Right atrium auricular region (tissue), 2 donors: Measurements from ENCODE around the gene ASXL1. TPM values are rescaled to one million over a fixed set of nuclear protein-coding genes. Genes with fewer than 3 reads are reported as not detected.

ENCODE experiments used
- DNase-seq: peaks from one replicate; pipeline ENCODE4 v3.0.0-alpha.2; 2019; ENCODE audit warnings: low spot score
- H3K27ac ChIP-seq, 2 donors: fragments of 200-600 bp; sonication (generic); 1 replicate in 1 of 2; 2 replicates in 1 of 2; pipeline ENCODE4 v1.5.1; 2016 to 2019
- H3K27me3 ChIP-seq, 2 donors: fragments of 200-600 bp; sonication (generic); one replicate each; pipeline versions ENCODE4 v1.5.1 to v1.6.0; 2017 to 2019
- H3K36me3 ChIP-seq: fragments of 200-600 bp; sonication (generic); one replicate; pipeline ENCODE4 v1.5.1; 2016
- H3K4me1 ChIP-seq, 2 donors: fragments of 200-600 bp; sonication (generic); one replicate each; pipeline versions ENCODE4 v1.5.1 to v1.6.0; 2017 to 2019
- H3K4me3 ChIP-seq, 2 donors: fragments of 200-600 bp; sonication (generic); 1 replicate in 1 of 2; 2 replicates in 1 of 2; pipeline ENCODE4 v1.5.1; 2017 to 2019; ENCODE audit warnings: mild to moderate bottlenecking in 1 of 2, moderate library complexity in 1 of 2
- H3K9me3 ChIP-seq, 2 donors: fragments of 200-600 bp; sonication (generic); one replicate each; pipeline ENCODE4 v1.5.1; 2019
- CTCF ChIP-seq, 2 donors: fragments of 200-600 bp; sonication (generic); IDR thresholded peaks; one replicate each; pipeline ENCODE4 v1.5.1; 2019; ENCODE audit warnings: antibody characterized with exemption in 2 of 2
- total RNA-seq, 2 donors: library from RNA; depleted of rRNA; stranded (reverse); fragments of >200 nt; gene quantifications; one replicate each; pipeline ENCODE4 v1.1.0, GENCODE V29; 2016

Gene ASXL1
- total RNA-seq, 2 donors from 2014 or later = 15.9 to 30.5 TPM

- DNase-seq = no peak
Observed at GRCh38 chr20:32466739-32467505, 108.8 kb downstream of the ASXL1 start.

GRCh38 chr20:32467506-32468312 lies 109.6 kb downstream of the ASXL1 start:
- Histone ChIP-seq H3K9me3 (no peaks in the 10 kb centered on the region), H3K4me3 (no peak overlapping the region), H3K27ac (no peak overlapping the region), H3K4me1 (peaks cover 0 to 89% of the 10 kb centered on the region in 2 donors), H3K36me3 (no peaks in the 10 kb centered on the region), H3K27me3 (no peaks in the 10 kb centered on the region)
- no peak for DNase-seq
- no peak for TF ChIP-seq CTCF (IDR thresholded peaks at IDR 0.05)

More at GRCh38 chr20:32466739-32467505, 108.8 kb downstream of the ASXL1 start:
- Histone ChIP-seq H3K4me1 (peaks cover 0 to 81% of the 10 kb centered on the region in 2 donors), H3K27me3 (no peaks in the 10 kb centered on the region), H3K36me3 (no peaks in the 10 kb centered on the region), H3K9me3 (no peaks in the 10 kb centered on the region), H3K4me3 (no peak overlapping the region), H3K27ac (peak overlapping the region in 1 of 2 donors; percentile 18)
- no peak for TF ChIP-seq CTCF (IDR thresholded peaks at IDR 0.05)

GRCh38 chr20:32468313-32468640 lies 110.1 kb downstream of the ASXL1 start:
- no peaks in the 10 kb centered on the region for H3K9me3 ChIP-seq
- H3K27me3 ChIP-seq = no peaks in the 10 kb centered on the region
- H3K27ac ChIP-seq = no peak overlapping the region
- no peak for DNase-seq
- no peak for TF ChIP-seq CTCF (IDR thresholded peaks at IDR 0.05)
- H3K4me3 ChIP-seq = no peak overlapping the region
- no peaks in the 10 kb centered on the region for H3K36me3 ChIP-seq
- H3K4me1 ChIP-seq = peaks cover 0 to 94% of the 10 kb centered on the region in 2 donors

GRCh38 chr20:32468860-32469259 lies 110.7 kb downstream of the ASXL1 start:
- H3K9me3 ChIP-seq = no peaks in the 10 kb centered on the region
- peaks cover 0 to 95% of the 10 kb centered on the region in 2 donors for H3K4me1 ChIP-seq
- TF ChIP-seq CTCF (IDR thresholded peaks at IDR 0.05) = no peak
- no peak overlapping the region for H3K4me3 ChIP-seq
- no peak overlapping the region for H3K27ac ChIP-seq
- no peaks in the 10 kb centered on the region for H3K27me3 ChIP-seq
- no peak for DNase-seq
- H3K36me3 ChIP-seq = no peaks in the 10 kb centered on the region

- Histone ChIP-seq H3K4me3 (no peak overlapping the region), H3K36me3 (no peaks in the 10 kb centered on the region), H3K27me3 (no peaks in the 10 kb centered on the region), H3K27ac (peak overlapping the region; percentile 53 to 55), H3K9me3 (no peaks in the 10 kb centered on the region), H3K4me1 (peaks cover 0 to 95% of the 10 kb centered on the region in 2 donors)
- TF ChIP-seq CTCF (IDR thresholded peaks at IDR 0.05) = peak; percentile 23 to 62
- peak; percentile 72 for DNase-seq
Observed at GRCh38 chr20:32470025-32470861, 112.1 kb downstream of the ASXL1 start.
